B cell (primary cell): ENCODE data around the gene LZTFL1. TPM values are rescaled to one million over a fixed set of nuclear protein-coding genes. Genes with fewer than 3 reads are reported as not detected.

Source experiments
- ATAC-seq: fragments of 200-7000 bp; cut with Tn5 transposase; one replicate; pipeline ENCODE4 v1.10.0; 2021; ENCODE audit warnings: low read depth, mild to moderate bottlenecking, moderate number of reproducible peaks, moderate library complexity
- CTCF ChIA-PET: fragments of 350-600 bp; sonication (Branson Sonifier 250); formaldehyde crosslinking; loops from one replicate; lab custom pipeline; 2021; ENCODE audit warnings: antibody characterized with exemption, inconsistent platforms; lab: Charles Lee
- POLR2A ChIA-PET: fragments of 350-600 bp; sonication (Branson Sonifier 250); formaldehyde crosslinking; loops from one replicate; lab custom pipeline; 2021; ENCODE audit warnings: antibody characterized with exemption; lab: Charles Lee
- DNase-seq: peaks from one replicate; pipeline ENCODE4 v3.0.0; 2013
- H2AFZ ChIP-seq: 2 replicates; pipeline ENCODE4 v1.6.1; 2012; ENCODE audit warnings: mild to moderate bottlenecking, low read depth, low read length; ENCODE audit not compliant: insufficient read depth, poor library complexity, severe bottlenecking
- H3K27ac ChIP-seq, 2 donors: 1 replicate in 1 of 2; 2 replicates in 1 of 2; pipeline ENCODE4 v1.5.1; 2012 to 2013; ENCODE audit warnings: low read length in 2 of 2, mild to moderate bottlenecking in 2 of 2, moderate library complexity in 1 of 2
- H3K27me3 ChIP-seq, 4 experiments: fragments of 200-600 bp in 1 of 4; sonication (generic) in 1 of 4; replicated peaks in 1 of 4; 1 replicate in 2 of 4; 2 replicates in 2 of 4; pipeline versions ENCODE4 v1.6.1 to v1.7.0; 2013 to 2016; ENCODE audit warnings: low read length in 3 of 4, mild to moderate bottlenecking in 2 of 4, mixed read lengths in 1 of 4, moderate library complexity in 1 of 4; ENCODE audit not compliant: insufficient read depth in 4 of 4, control insufficient read depth in 3 of 4; ENCODE audit errors: control extremely low read depth in 1 of 4
- H3K36me3 ChIP-seq, 2 experiments: replicated peaks in 1 of 2; 1 replicate in 1 of 2; 2 replicates in 1 of 2; pipeline versions ENCODE4 v1.6.1 to v1.7.1; 2013; ENCODE audit warnings: low read length in 1 of 2; ENCODE audit not compliant: insufficient read depth in 2 of 2, control insufficient read depth in 1 of 2; ENCODE audit errors: control extremely low read depth in 1 of 2, extremely low read depth in 1 of 2
- H3K4me1 ChIP-seq, 2 donors: fragments of 200-600 bp in 1 of 2; sonication (generic) in 1 of 2; 1 replicate in 1 of 2; 2 replicates in 1 of 2; pipeline versions ENCODE4 v1.5.1 to v1.6.1; 2013 to 2017; ENCODE audit warnings: low read length in 2 of 2; ENCODE audit not compliant: control insufficient read depth in 2 of 2, insufficient read depth in 2 of 2
- H3K4me2 ChIP-seq: replicated peaks from 2 replicates; pipeline ENCODE3; 2012; ENCODE audit warnings: mild to moderate bottlenecking, low read depth, low read length; ENCODE audit not compliant: poor library complexity, severe bottlenecking
- H3K4me3 ChIP-seq, 5 experiments: fragments of 200-600 bp in 1 of 5; sonication (generic) in 1 of 5; 1 replicate in 3 of 5; 2 replicates in 2 of 5; pipeline versions ENCODE4 v1.5.1 to v1.7.0; 2011 to 2016; ENCODE audit warnings: low read length in 4 of 5, mild to moderate bottlenecking in 4 of 5, low read depth in 2 of 5, control low read depth in 1 of 5, moderate library complexity in 1 of 5; ENCODE audit not compliant: insufficient read depth in 1 of 5; ENCODE audit errors: control extremely low read depth in 1 of 5, extremely low read depth in 1 of 5
- H3K79me2 ChIP-seq: fragments of 200-600 bp; sonication (generic); one replicate; pipeline ENCODE4 v1.6.0; 2016; ENCODE audit warnings: low read length; ENCODE audit not compliant: control insufficient read depth, insufficient read depth
- H3K9ac ChIP-seq: fragments of 200-600 bp; sonication (generic); 2 replicates; pipeline ENCODE4 v1.6.1; 2017; ENCODE audit warnings: mild to moderate bottlenecking, low read length, moderate library complexity
- H3K9me3 ChIP-seq, 3 donors: one replicate each; pipeline versions ENCODE4 v1.6.1 to v1.7.1; 2013; ENCODE audit warnings: low read length in 2 of 3; ENCODE audit not compliant: control insufficient read depth in 2 of 3, insufficient read depth in 1 of 3; ENCODE audit errors: control extremely low read depth in 1 of 3
- H4K20me1 ChIP-seq: 2 replicates; pipeline ENCODE4 v1.6.0; 2012; ENCODE audit warnings: mild to moderate bottlenecking, low read length; ENCODE audit not compliant: insufficient read depth, control insufficient read depth, poor library complexity, severe bottlenecking
- H3K27ac Mint-ChIP-seq: one replicate; pipeline ENCODE4 v1.8.0; 2021; ENCODE audit warnings: mixed read lengths
- H3K27me3 Mint-ChIP-seq: one replicate; pipeline ENCODE4 v1.8.0; 2021; ENCODE audit warnings: mixed read lengths
- H3K4me1 Mint-ChIP-seq: one replicate; pipeline ENCODE4 v1.8.0; 2021; ENCODE audit warnings: mixed read lengths
- H3K4me3 Mint-ChIP-seq: one replicate; pipeline ENCODE4 v1.8.0; 2021; ENCODE audit warnings: mixed read lengths
- H3K9me3 Mint-ChIP-seq: one replicate; pipeline ENCODE4 v1.8.0; 2022; ENCODE audit warnings: mixed read lengths; ENCODE audit not compliant: insufficient read depth
- EZH2 ChIP-seq: IDR thresholded peaks from 2 replicates; pipeline ENCODE4 v1.6.1; 2012; ENCODE audit warnings: borderline replicate concordance, low read depth, mild to moderate bottlenecking, moderate library complexity, low read length; ENCODE audit not compliant: insufficient read depth, poor library complexity, severe bottlenecking
- WGBS: methylation state at CpG from one replicate; pipeline ENCODE4 v1.1.5; 2013; ENCODE audit warnings: missing lambda C conversion rate; ENCODE audit not compliant: insufficient coverage; 5-methylcytosine and 5-hydroxymethylcytosine counted together
- intact Hi-C: fragments of 100-400 bp; cut with micrococcal nuclease; formaldehyde crosslinking; loops from one replicate; pipeline ENCODE4 v1.10.0; 2022
- polyA plus RNA-seq: library from polyadenylated mRNA; depleted of rRNA; stranded (reverse); fragments of >200 nt; gene quantifications from 2 replicates; pipeline ENCODE4 v1.2.3, GENCODE V29; 2012
- total RNA-seq, 2 donors: library from RNA; stranded (reverse); fragments of 120-200 nt in 1 of 2; gene quantifications; 1 replicate in 1 of 2; 2 replicates in 1 of 2; pipeline versions ENCODE4 v1.2.3 to v1.2.4, GENCODE V29; 2013 to 2022
- TF ChIP-seq, protein P1 (sequence below): fragments of 200-600 bp; IDR thresholded peaks from one replicate; pipeline ENCODE4 v1.8.0; 2022; ENCODE audit warnings: antibody characterized with exemption, mild to moderate bottlenecking

Gene LZTFL1
- total and polyA plus RNA-seq, 2 donors (not counting 1 experiment from before 2014, with no cell fraction given): 16.5 to 17.8 TPM

DNA sequence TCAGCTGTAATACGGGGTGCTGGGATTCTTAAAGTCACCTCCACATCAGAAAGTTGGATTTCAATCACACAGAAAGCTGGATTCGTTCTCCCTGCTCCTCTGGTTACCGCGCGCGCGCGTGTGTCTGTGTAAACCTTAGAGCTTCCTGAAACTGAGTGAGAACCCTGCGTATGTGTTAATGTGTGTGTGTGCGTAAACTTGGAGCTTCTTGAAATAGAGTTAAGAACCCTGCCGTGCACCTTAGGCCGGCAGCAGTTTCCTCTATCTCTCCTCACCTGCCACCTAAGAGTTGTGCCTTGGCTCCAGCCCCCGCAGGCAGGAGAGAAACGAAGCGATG lies 531 bp downstream of the LZTFL1 start:
- CTCF ChIA-PET: interaction anchor here (0.9 to 1.9 kb wide), 4 partner anchors 9 to 80 kb away, joined by 3 to 5 read pairs (median 4); no protein-coding TSS in a partner anchor
- no peak for DNase-seq
- H3K79me2 ChIP-seq: peaks cover 20% of the 10 kb centered on the region
- no peak for TF ChIP-seq EZH2
- TF ChIP-seq, protein P1, sequence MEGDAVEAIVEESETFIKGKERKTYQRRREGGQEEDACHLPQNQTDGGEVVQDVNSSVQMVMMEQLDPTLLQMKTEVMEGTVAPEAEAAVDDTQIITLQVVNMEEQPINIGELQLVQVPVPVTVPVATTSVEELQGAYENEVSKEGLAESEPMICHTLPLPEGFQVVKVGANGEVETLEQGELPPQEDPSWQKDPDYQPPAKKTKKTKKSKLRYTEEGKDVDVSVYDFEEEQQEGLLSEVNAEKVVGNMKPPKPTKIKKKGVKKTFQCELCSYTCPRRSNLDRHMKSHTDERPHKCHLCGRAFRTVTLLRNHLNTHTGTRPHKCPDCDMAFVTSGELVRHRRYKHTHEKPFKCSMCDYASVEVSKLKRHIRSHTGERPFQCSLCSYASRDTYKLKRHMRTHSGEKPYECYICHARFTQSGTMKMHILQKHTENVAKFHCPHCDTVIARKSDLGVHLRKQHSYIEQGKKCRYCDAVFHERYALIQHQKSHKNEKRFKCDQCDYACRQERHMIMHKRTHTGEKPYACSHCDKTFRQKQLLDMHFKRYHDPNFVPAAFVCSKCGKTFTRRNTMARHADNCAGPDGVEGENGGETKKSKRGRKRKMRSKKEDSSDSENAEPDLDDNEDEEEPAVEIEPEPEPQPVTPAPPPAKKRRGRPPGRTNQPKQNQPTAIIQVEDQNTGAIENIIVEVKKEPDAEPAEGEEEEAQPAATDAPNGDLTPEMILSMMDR: no peak
- peak; percentile 28 for ATAC-seq
- H3K4me3 ChIP-seq: peak overlapping the region; percentile 65 to 95 (median 88)
- Mint-ChIP-seq H3K27me3 (no peaks in the 10 kb centered on the region), H3K4me3 (peak overlapping the region; percentile 98), H3K4me1 (peaks cover 23% of the 10 kb centered on the region), H3K27ac (peak overlapping the region; percentile 97), H3K9me3 (no peaks in the 10 kb centered on the region)
- H2AFZ ChIP-seq: peak overlapping the region; percentile 93
- peaks cover 0 to 4% of the 10 kb centered on the region in 2 experiments for H3K36me3 ChIP-seq
- H3K9ac ChIP-seq: peak overlapping the region; percentile 94
- H3K27me3 ChIP-seq: no peaks in the 10 kb centered on the region
- peaks cover 12 to 16% of the 10 kb centered on the region in 2 donors for H3K4me1 ChIP-seq
- peak overlapping the region; percentile 91 for H3K4me2 ChIP-seq
- H3K9me3 ChIP-seq: no peaks in the 10 kb centered on the region
- POLR2A ChIA-PET: no interaction called here
- H3K27ac ChIP-seq: peak overlapping the region; percentile 83 to 95
- intact Hi-C loops: loop anchor here (5.0 kb wide), 2 partner anchors 51 to 86 kb away; no protein-coding TSS in a partner anchor
- H4K20me1 ChIP-seq: no peaks in the 10 kb centered on the region
- 1% methylated on average over 11 of the region's 15 CpGs for WGBS

DNA sequence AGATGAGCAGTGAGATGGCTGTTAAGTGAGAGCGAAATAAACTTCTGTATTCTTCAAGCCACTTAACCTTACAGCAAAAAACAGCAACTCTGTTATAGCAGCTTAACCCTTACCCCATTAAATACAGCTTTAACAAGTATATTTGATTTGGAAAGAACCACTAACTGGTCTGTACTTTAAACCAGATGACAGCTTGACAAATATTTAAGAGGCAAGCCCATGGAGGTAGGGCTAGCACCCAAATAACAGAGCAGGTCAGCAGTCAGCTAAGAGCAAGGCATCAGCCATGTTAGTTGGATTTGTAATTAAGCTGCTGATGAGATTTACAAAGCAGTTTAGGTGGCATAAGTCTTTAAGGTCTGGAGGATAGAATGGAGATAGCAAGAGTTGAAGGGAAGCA lies 3.5 kb downstream of the LZTFL1 start:
- Mint-ChIP-seq H3K9me3 (no peaks in the 10 kb centered on the region), H3K4me3 (no peak overlapping the region), H3K4me1 (peaks cover 23% of the 10 kb centered on the region), H3K27me3 (no peaks in the 10 kb centered on the region), H3K27ac (no peak overlapping the region)
- no peak overlapping the region for H3K4me2 ChIP-seq
- peaks cover 20% of the 10 kb centered on the region for H3K79me2 ChIP-seq
- no peaks in the 10 kb centered on the region for H4K20me1 ChIP-seq
- no peaks in the 10 kb centered on the region for H3K9me3 ChIP-seq
- DNase-seq: no peak
- no peak overlapping the region for H3K4me3 ChIP-seq
- H3K4me1 ChIP-seq: peaks cover 12 to 16% of the 10 kb centered on the region in 2 donors
- H3K36me3 ChIP-seq: peaks cover 0 to 24% of the 10 kb centered on the region in 2 experiments
- H3K27ac ChIP-seq: no peak overlapping the region
- intact Hi-C loops: no loop called here
- no CpG with 5 or more reads among the region's 1 CpG for WGBS
- TF ChIP-seq, protein P1: no peak
- no peak for TF ChIP-seq EZH2
- no peak overlapping the region for H3K9ac ChIP-seq
- POLR2A ChIA-PET: no interaction called here
- CTCF ChIA-PET: no interaction called here
- no peaks in the 10 kb centered on the region for H3K27me3 ChIP-seq
- ATAC-seq: no peak
- no peak overlapping the region for H2AFZ ChIP-seq
